Rectal smooth muscle tissue (tissue), 1 donor: ENCODE measurements around the gene ARL8B.
A peak's percentile ranks its signal among the peaks of the same experiment; 100 is the strongest.
"Not testable (repeated sequence)": the region's sequence is repeated elsewhere in the genome, so short reads cannot be mapped to it uniquely, and the experiment has no call there.

Source experiments
- H3K27ac ChIP-seq: one replicate; pipeline ENCODE4 v1.7.0; 2013; ENCODE audit warnings: low read depth, low read length, inconsistent platforms
- H3K27me3 ChIP-seq: one replicate; pipeline ENCODE4 v1.7.0; 2013; ENCODE audit warnings: low read length; ENCODE audit not compliant: control insufficient read depth, insufficient read depth
- H3K36me3 ChIP-seq: one replicate; pipeline ENCODE4 v1.7.0; 2013; ENCODE audit warnings: low read length; ENCODE audit not compliant: control insufficient read depth, insufficient read depth
- H3K4me1 ChIP-seq: one replicate; pipeline ENCODE4 v1.7.0; 2013; ENCODE audit warnings: low read length; ENCODE audit not compliant: control insufficient read depth, insufficient read depth
- H3K4me3 ChIP-seq: one replicate; pipeline ENCODE4 v1.7.0; 2013; ENCODE audit warnings: low read length
- H3K9ac ChIP-seq: one replicate; pipeline ENCODE4 v1.7.0; 2013; ENCODE audit warnings: low read length

Gene ARL8B

GRCh38 chr3:5122030-5122740 is at the start of gene ARL8B:
ARL8B (plus strand) TSS chr3:5122292; CDS start chr3:5122466, 174 bp downstream.
- Histone ChIP-seq H3K36me3 (no peaks in the 10 kb centered on the region), H3K27me3 (no peaks in the 10 kb centered on the region), H3K4me1 (peaks cover 5% of the 10 kb centered on the region), H3K27ac (peak within 1 kb of the TSS; percentile 79), H3K9ac (peak within 1 kb of the TSS; percentile 63), H3K4me3 (peak within 1 kb of the TSS; percentile 81)

- no peak overlapping the region for H3K27ac ChIP-seq
- no peaks in the 10 kb centered on the region for H3K27me3 ChIP-seq
- no peak overlapping the region for H3K4me3 ChIP-seq
- H3K36me3 ChIP-seq: no peaks in the 10 kb centered on the region
- no peak overlapping the region for H3K9ac ChIP-seq
- H3K4me1 ChIP-seq: no peaks in the 10 kb centered on the region
These were observed 48.6 kb upstream of the ARL8B start for GRCh38 chr3:5073374-5074085.

GRCh38 chr3:5078151-5078550 is 43.9 kb upstream of the ARL8B start:
- H3K4me3 ChIP-seq: no peak overlapping the region

GRCh38 chr3:5079761-5080160 is 42.3 kb upstream of the ARL8B start:
- Histone ChIP-seq H3K27ac (no peak overlapping the region), H3K36me3 (no peaks in the 10 kb centered on the region), H3K9ac (no peak overlapping the region), H3K4me1 (no peaks in the 10 kb centered on the region), H3K27me3 (no peaks in the 10 kb centered on the region), H3K4me3 (no peak overlapping the region)

More at GRCh38 chr3:5078151-5078550, 43.9 kb upstream of the ARL8B start:
- Histone ChIP-seq H3K27me3 (no peaks in the 10 kb centered on the region), H3K27ac (no peak overlapping the region), H3K36me3 (no peaks in the 10 kb centered on the region), H3K4me1 (no peaks in the 10 kb centered on the region), H3K9ac (no peak overlapping the region)

- Histone ChIP-seq H3K27me3 (no peaks in the 10 kb centered on the region), H3K4me1 (no peaks in the 10 kb centered on the region), H3K36me3 (no peaks in the 10 kb centered on the region), H3K27ac (no peak overlapping the region), H3K9ac (no peak overlapping the region), H3K4me3 (no peak overlapping the region)
These were observed 41.1 kb upstream of the ARL8B start for GRCh38 chr3:5080779-5081550.

GRCh38 chr3:5081973-5082788 is 39.9 kb upstream of the ARL8B start:
- H3K4me1 ChIP-seq, H3K4me3 ChIP-seq, H3K27me3 ChIP-seq, H3K9ac ChIP-seq, H3K27ac ChIP-seq, H3K36me3 ChIP-seq: not testable (repeated sequence)

- Histone ChIP-seq H3K4me1 (no peaks in the 10 kb centered on the region), H3K4me3 (no peak overlapping the region), H3K36me3 (no peaks in the 10 kb centered on the region), H3K27me3 (no peaks in the 10 kb centered on the region), H3K9ac (no peak overlapping the region), H3K27ac (no peak overlapping the region)
These were observed 39.3 kb upstream of the ARL8B start for GRCh38 chr3:5082789-5083115.

- Histone ChIP-seq H3K27me3 (no peaks in the 10 kb centered on the region), H3K27ac (no peak overlapping the region), H3K36me3 (no peaks in the 10 kb centered on the region), H3K9ac (no peak overlapping the region), H3K4me1 (no peaks in the 10 kb centered on the region), H3K4me3 (no peak overlapping the region)
These were observed 37.9 kb upstream of the ARL8B start for GRCh38 chr3:5084224-5084623.

GRCh38 chr3:5086708-5087107 is 35.4 kb upstream of the ARL8B start:
- Histone ChIP-seq H3K4me3 (no peak overlapping the region), H3K4me1 (no peaks in the 10 kb centered on the region), H3K9ac (no peak overlapping the region), H3K27me3 (no peaks in the 10 kb centered on the region), H3K27ac (no peak overlapping the region), H3K36me3 (no peaks in the 10 kb centered on the region)

- H3K27me3 ChIP-seq: no peaks in the 10 kb centered on the region
- no peak overlapping the region for H3K4me3 ChIP-seq
- H3K9ac ChIP-seq: no peak overlapping the region
- no peaks in the 10 kb centered on the region for H3K36me3 ChIP-seq
- H3K27ac ChIP-seq: no peak overlapping the region
- no peaks in the 10 kb centered on the region for H3K4me1 ChIP-seq
These were observed 34.9 kb upstream of the ARL8B start for GRCh38 chr3:5087209-5087608.

GRCh38 chr3:5090197-5090596 is 31.9 kb upstream of the ARL8B start:
- H3K36me3 ChIP-seq: no peaks in the 10 kb centered on the region
- no peaks in the 10 kb centered on the region for H3K4me1 ChIP-seq
- H3K4me3 ChIP-seq: no peak overlapping the region
- no peak overlapping the region for H3K27ac ChIP-seq
- no peak overlapping the region for H3K9ac ChIP-seq
- no peaks in the 10 kb centered on the region for H3K27me3 ChIP-seq

GRCh38 chr3:5092018-5092417 is 30.1 kb upstream of the ARL8B start:
- H3K4me1 ChIP-seq: no peaks in the 10 kb centered on the region
- H3K4me3 ChIP-seq: no peak overlapping the region
- no peaks in the 10 kb centered on the region for H3K27me3 ChIP-seq
- H3K9ac ChIP-seq: no peak overlapping the region
- H3K36me3 ChIP-seq: no peaks in the 10 kb centered on the region
- no peak overlapping the region for H3K27ac ChIP-seq
